Endothelial cell of umbilical vein (primary cell): ENCODE data around the gene KRT12. TPM values are rescaled to one million over a fixed set of nuclear protein-coding genes. Genes with fewer than 3 reads are reported as not detected.

Source experiments
- BruUV-seq: library from RNA; stranded (reverse); fragments of 400-500 nt; replicated peaks from 2 replicates; lab custom pipeline; 2021; lab: Mats Ljungman, UMichigan
- CTCF ChIA-PET: fragments of 300-600, 350-600 bp; sonication (Branson Sonifier 250); formaldehyde crosslinking; loops from one replicate; lab custom pipeline; 2021; ENCODE audit warnings: antibody characterized with exemption, inconsistent platforms; lab: Charles Lee
- POLR2A ChIA-PET: fragments of 300-600, 350-600 bp; sonication (Branson Sonifier 250); formaldehyde crosslinking; loops from one replicate; lab custom pipeline; 2021; ENCODE audit warnings: antibody characterized with exemption, inconsistent platforms; lab: Charles Lee
- DNase-seq: peaks from one replicate; pipeline ENCODE4 v3.0.0-alpha.2; 2011; ENCODE audit warnings: low read depth, low spot score
- FAIRE-seq: peaks from 2 replicates; lab custom pipeline; 2011; peaks lifted over from hg19 to GRCh38; lab: Jason Lieb, UNC
- H2AFZ ChIP-seq: 2 replicates; pipeline ENCODE4 v1.6.0; 2012; ENCODE audit warnings: low read depth, low read length, control low read depth, inconsistent platforms
- H3K27ac ChIP-seq: 2 replicates; pipeline ENCODE4 v1.5.1; 2011; ENCODE audit warnings: low read depth, mild to moderate bottlenecking, control low read depth, low read length, moderate library complexity; ENCODE audit not compliant: insufficient read depth
- H3K27me3 ChIP-seq, 2 experiments: 2 replicates each; pipeline versions ENCODE4 v1.6.0 to v1.6.1; 2011; ENCODE audit warnings: low read length in 2 of 2, mixed read lengths in 1 of 2; ENCODE audit not compliant: control insufficient read depth in 2 of 2, insufficient read depth in 2 of 2
- H3K36me3 ChIP-seq, 2 experiments: 2 replicates in 1 of 2; 3 replicates in 1 of 2; pipeline ENCODE4 v1.5.1; 2011; ENCODE audit warnings: low read length in 2 of 2, mild to moderate bottlenecking in 1 of 2, moderate library complexity in 1 of 2; ENCODE audit not compliant: control insufficient read depth in 2 of 2, insufficient read depth in 2 of 2; ENCODE audit errors: extremely low read depth in 1 of 2
- H3K4me1 ChIP-seq: 3 replicates; pipeline ENCODE4 v1.5.1; 2011; ENCODE audit warnings: mild to moderate bottlenecking, low read length; ENCODE audit not compliant: control insufficient read depth, insufficient read depth; ENCODE audit errors: extremely low read depth
- H3K4me2 ChIP-seq: 2 replicates; pipeline ENCODE4 v1.6.1; 2011; ENCODE audit warnings: low read length, control low read depth, mixed read lengths; ENCODE audit not compliant: insufficient read depth
- H3K4me3 ChIP-seq, 3 experiments: fragments of 200-600 bp in 1 of 3; sonication (generic), shearing (Covaris generic) in 1 of 3; replicated peaks in 1 of 3; 2 replicates each; pipeline ENCODE4 v1.5.1; 2011 to 2016; ENCODE audit warnings: control low read depth in 3 of 3, low read length in 3 of 3, mild to moderate bottlenecking in 2 of 3, inconsistent platforms in 1 of 3, low read depth in 1 of 3, moderate library complexity in 1 of 3; ENCODE audit not compliant: insufficient read depth in 1 of 3
- H3K79me2 ChIP-seq: 2 replicates; pipeline ENCODE4 v1.6.0; 2012; ENCODE audit warnings: low read length, inconsistent platforms; ENCODE audit not compliant: control insufficient read depth, insufficient read depth
- H3K9ac ChIP-seq: replicated peaks from 2 replicates; pipeline ENCODE3; 2011; ENCODE audit warnings: low read length, control low read depth; ENCODE audit not compliant: insufficient read depth; ENCODE audit errors: extremely low read depth
- H3K9me1 ChIP-seq: replicated peaks from 3 replicates; pipeline ENCODE4 v1.6.0; 2011; ENCODE audit warnings: mild to moderate bottlenecking, low read length; ENCODE audit not compliant: control insufficient read depth, insufficient read depth; ENCODE audit errors: extremely low read depth
- H3K9me3 ChIP-seq: replicated peaks from 2 replicates; pipeline ENCODE4 v1.5.1; 2012; ENCODE audit warnings: low read length, inconsistent platforms; ENCODE audit not compliant: control insufficient read depth, insufficient read depth
- H4K20me1 ChIP-seq: replicated peaks from 2 replicates; pipeline ENCODE3; 2011; ENCODE audit warnings: mild to moderate bottlenecking, low read length; ENCODE audit not compliant: control insufficient read depth, insufficient read depth; ENCODE audit errors: extremely low read depth
- EZH2 ChIP-seq: IDR thresholded peaks from 2 replicates; pipeline ENCODE4 v1.6.1; 2012; ENCODE audit warnings: borderline replicate concordance, low read depth, mild to moderate bottlenecking, moderate library complexity, low read length, inconsistent platforms; ENCODE audit not compliant: severe bottlenecking
- FOS ChIP-seq: IDR thresholded peaks from 2 replicates; pipeline ENCODE4 v1.6.1; 2011; ENCODE audit warnings: mild to moderate bottlenecking, low read length, moderate library complexity, borderline replicate concordance; ENCODE audit not compliant: insufficient read depth
- GATA2 ChIP-seq: IDR thresholded peaks from 2 replicates; pipeline ENCODE4 v1.7.0; 2011; ENCODE audit warnings: low read depth, mild to moderate bottlenecking, moderate library complexity, mixed read lengths, low read length; ENCODE audit not compliant: insufficient read length, insufficient read depth
- JUN ChIP-seq: IDR thresholded peaks from 2 replicates; pipeline ENCODE4 v1.6.1; 2011; ENCODE audit warnings: borderline replicate concordance, low read depth; ENCODE audit not compliant: insufficient read length, insufficient read depth
- MYC ChIP-seq: IDR thresholded peaks from one replicate; pipeline ENCODE4 v1.6.1; 2011; ENCODE audit warnings: mild to moderate bottlenecking, low read depth, low read length
- POLR2A ChIP-seq: IDR thresholded peaks from 2 replicates; pipeline ENCODE4 v1.6.1; 2012; ENCODE audit warnings: low read depth, mild to moderate bottlenecking, control low read depth, low read length
- POLR2AphosphoS5 ChIP-seq: IDR thresholded peaks from 2 replicates; pipeline ENCODE4 v1.6.1; 2012; ENCODE audit warnings: low read depth, mild to moderate bottlenecking, control low read depth, low read length, moderate library complexity; ENCODE audit not compliant: insufficient read depth
- dilution Hi-C: fragments of 300-500 bp; cut with MboI; formaldehyde crosslinking; loops from one replicate; pipeline ENCODE4 v1.15.0; 2019; ENCODE audit warnings: low sequenced_read_pairs; ENCODE audit not compliant: extremely low pct_ligation_motif_present
- intact Hi-C: fragments of 100-400 bp; cut with micrococcal nuclease; formaldehyde crosslinking; loops from one replicate; pipeline ENCODE4 v1.10.0; 2022
- polyA plus RNA-seq, 4 experiments: library from polyadenylated mRNA; depleted of rRNA in 3 of 4; stranded (reverse) in 3 of 4; unstranded in 1 of 4; fragments of >200 nt; gene quantifications; 2 replicates each; pipeline versions ENCODE4 v1.2.1 to v1.2.3, GENCODE V29; 2011 to 2012; ENCODE audit warnings: missing spikeins in 1 of 4
- total RNA-seq: library from RNA; stranded (reverse); gene quantifications from 2 replicates; pipeline ENCODE4 v1.2.3, GENCODE V29; 2021
- TF ChIP-seq, protein P1 (sequence below): IDR thresholded peaks from 2 replicates; pipeline ENCODE4 v1.6.1; 2011; ENCODE audit not compliant: insufficient read depth, insufficient read length
- TF ChIP-seq, protein P2 (sequence below), 2 donors: IDR thresholded peaks; 1 replicate in 1 of 2; 2 replicates in 1 of 2; pipeline ENCODE4 v1.5.1; 2011; ENCODE audit warnings: low read length in 2 of 2, mild to moderate bottlenecking in 2 of 2, moderate library complexity in 2 of 2, control low read depth in 1 of 2, inconsistent platforms in 1 of 2, low read depth in 1 of 2; ENCODE audit not compliant: insufficient read depth in 1 of 2; ENCODE audit errors: extremely low read depth in 1 of 2

Gene KRT12
- total and polyA plus RNA-seq, 2 donors (not counting 3 experiments of a cell fraction or from before 2014, with no cell fraction given) = not detected

DNA sequence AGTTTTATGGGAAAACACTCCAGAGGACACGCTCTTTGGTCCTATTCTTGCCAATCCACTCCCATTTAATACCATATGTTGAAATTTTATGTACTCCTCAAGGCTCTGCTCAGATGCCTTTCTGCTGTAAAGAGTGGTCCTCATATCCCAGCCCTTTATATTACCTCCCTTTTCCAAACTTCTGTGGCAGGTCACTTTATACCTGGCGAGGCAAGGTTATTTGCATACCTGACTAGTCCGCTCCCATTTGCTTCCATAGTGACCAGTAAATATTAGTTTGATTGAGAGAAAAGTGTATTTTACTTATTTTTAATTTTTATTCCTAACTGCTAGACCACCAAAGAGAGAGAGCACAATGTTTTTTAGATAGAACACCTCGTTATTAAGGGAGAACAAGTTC is 17.3 kb downstream of the KRT12 start:
- DNase-seq = no peak
- Histone ChIP-seq H3K9me3 (no peaks in the 10 kb centered on the region), H3K4me3 (no peak overlapping the region), H3K27me3 (peaks cover 7 to 10% of the 10 kb centered on the region in 2 experiments), H3K4me2 (no peak overlapping the region), H2AFZ (no peak overlapping the region), H3K9ac (no peak overlapping the region), H3K36me3 (no peaks in the 10 kb centered on the region), H3K4me1 (peaks cover 8% of the 10 kb centered on the region), H4K20me1 (no peaks in the 10 kb centered on the region), H3K79me2 (no peaks in the 10 kb centered on the region), H3K27ac (no peak overlapping the region), H3K9me1 (no peaks in the 10 kb centered on the region)
- BruUV-seq = no TSS peak
- dilution Hi-C loops (no loop called here), intact Hi-C loops (no loop called here)
- no peak for TF ChIP-seq EZH2
- TF ChIP-seq JUN = no peak
- TF ChIP-seq, protein P1, sequence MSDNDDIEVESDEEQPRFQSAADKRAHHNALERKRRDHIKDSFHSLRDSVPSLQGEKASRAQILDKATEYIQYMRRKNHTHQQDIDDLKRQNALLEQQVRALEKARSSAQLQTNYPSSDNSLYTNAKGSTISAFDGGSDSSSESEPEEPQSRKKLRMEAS = no peak
- no peak for TF ChIP-seq MYC
- TF ChIP-seq, protein P2, sequence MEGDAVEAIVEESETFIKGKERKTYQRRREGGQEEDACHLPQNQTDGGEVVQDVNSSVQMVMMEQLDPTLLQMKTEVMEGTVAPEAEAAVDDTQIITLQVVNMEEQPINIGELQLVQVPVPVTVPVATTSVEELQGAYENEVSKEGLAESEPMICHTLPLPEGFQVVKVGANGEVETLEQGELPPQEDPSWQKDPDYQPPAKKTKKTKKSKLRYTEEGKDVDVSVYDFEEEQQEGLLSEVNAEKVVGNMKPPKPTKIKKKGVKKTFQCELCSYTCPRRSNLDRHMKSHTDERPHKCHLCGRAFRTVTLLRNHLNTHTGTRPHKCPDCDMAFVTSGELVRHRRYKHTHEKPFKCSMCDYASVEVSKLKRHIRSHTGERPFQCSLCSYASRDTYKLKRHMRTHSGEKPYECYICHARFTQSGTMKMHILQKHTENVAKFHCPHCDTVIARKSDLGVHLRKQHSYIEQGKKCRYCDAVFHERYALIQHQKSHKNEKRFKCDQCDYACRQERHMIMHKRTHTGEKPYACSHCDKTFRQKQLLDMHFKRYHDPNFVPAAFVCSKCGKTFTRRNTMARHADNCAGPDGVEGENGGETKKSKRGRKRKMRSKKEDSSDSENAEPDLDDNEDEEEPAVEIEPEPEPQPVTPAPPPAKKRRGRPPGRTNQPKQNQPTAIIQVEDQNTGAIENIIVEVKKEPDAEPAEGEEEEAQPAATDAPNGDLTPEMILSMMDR (IDR thresholded peaks at IDR 0.05; ENCODE audit: extremely low read depth in 1 of 2, insufficient read depth in 1 of 2, low read depth in 1 of 2, low read length in 2 of 2) = no peak
- TF ChIP-seq GATA2 = no peak
- TF ChIP-seq FOS = no peak
- TF ChIP-seq POLR2A = no peak
- no peak for TF ChIP-seq POLR2AphosphoS5
- ChIA-PET POLR2A (no interaction called here), CTCF (interaction anchor here (1.7 kb wide), 1 partner anchor 13 kb away, joined by 4 read pairs; no protein-coding TSS in a partner anchor)
- FAIRE-seq = no peak
